Activated CD4-positive, CD25-positive, alpha-beta regulatory T cell (primary cell): ENCODE results near the gene FGGY.
"Not testable (repeated sequence)": the region's sequence is repeated elsewhere in the genome, so short reads cannot be mapped to it uniquely, and the experiment has no call there.

Source experiments
- DNase-seq, 4 experiments: peaks; one replicate each; lab custom pipeline; 2025; lab: John Stamatoyannopoulos, UW

Gene FGGY

DNA sequence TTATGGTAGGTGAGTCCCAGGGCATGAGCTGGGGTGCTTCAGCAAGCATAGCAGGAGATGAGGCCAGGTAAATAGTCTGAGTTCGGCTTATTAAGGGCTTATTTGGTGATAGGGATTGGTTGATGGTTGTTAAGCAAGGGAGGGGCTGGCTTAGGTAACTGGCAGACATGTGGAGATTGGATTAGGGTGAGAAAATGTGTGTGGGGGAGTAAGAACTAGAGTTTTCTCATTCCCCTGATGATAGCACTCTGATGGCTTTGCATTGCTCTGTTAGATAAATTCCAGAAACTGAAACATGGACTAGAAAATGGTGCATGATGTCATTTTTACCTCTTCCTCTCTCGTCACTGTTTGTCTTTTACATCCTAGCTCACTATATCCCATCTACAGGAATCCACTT is 53.6 kb downstream of the FGGY start:
- no peak for DNase-seq

GRCh38 chr1:59352065-59352464 is 55.2 kb downstream of the FGGY start:
- no peak for DNase-seq

DNA sequence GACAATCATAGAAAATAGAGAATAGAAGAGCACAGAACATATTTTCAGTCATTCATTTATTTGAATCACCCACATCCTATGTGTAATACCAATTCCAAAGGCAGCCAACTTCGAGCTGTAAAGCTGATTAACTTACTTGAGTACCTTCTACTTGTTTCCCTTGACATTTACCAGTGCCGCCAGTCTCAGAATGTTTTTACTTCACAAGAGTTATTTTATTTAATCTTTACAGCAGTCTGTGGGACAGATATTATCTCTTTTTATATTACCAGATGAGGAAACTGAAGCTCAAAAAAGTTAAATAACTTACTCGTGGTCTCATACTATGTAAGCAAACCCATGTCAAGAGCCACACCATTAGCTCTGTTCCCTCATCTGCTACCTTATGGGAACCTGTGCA is 56.6 kb downstream of the FGGY start:
- no peak for DNase-seq

- DNase-seq: not testable (repeated sequence)
Measured at GRCh38 chr1:59354239-59354638, 57.3 kb downstream of the FGGY start.

- DNase-seq: no peak
Measured at GRCh38 chr1:59354709-59355337, 57.9 kb downstream of the FGGY start.

- no peak for DNase-seq
Measured at GRCh38 chr1:59355361-59355760, 58.5 kb downstream of the FGGY start.

GRCh38 chr1:59356627-59357026 is 59.7 kb downstream of the FGGY start:
- DNase-seq: no peak

GRCh38 chr1:59357645-59358320 is 60.9 kb downstream of the FGGY start:
- DNase-seq: no peak

GRCh38 chr1:59359325-59359724 is 62.4 kb downstream of the FGGY start:
- no peak for DNase-seq

DNA sequence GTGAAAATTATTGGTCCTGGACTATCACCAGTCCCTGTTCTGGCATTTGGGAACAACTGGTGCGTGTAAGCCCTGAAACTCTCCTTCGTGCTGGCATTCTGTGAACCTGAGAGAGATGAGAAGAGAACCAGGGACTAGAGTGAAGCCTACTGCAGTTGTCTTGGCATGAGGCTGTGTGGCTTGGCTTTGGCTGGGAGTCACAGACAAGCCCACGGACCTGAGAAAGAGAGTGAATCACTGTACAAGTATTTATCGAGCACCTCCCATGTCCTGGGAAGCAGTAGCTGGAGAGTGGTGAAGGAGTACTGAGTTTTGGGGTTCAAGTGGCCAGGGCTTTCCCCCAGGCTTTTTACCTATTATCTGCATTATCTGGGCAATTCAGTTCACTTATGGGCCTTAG is 63.3 kb downstream of the FGGY start:
- no peak for DNase-seq

DNA sequence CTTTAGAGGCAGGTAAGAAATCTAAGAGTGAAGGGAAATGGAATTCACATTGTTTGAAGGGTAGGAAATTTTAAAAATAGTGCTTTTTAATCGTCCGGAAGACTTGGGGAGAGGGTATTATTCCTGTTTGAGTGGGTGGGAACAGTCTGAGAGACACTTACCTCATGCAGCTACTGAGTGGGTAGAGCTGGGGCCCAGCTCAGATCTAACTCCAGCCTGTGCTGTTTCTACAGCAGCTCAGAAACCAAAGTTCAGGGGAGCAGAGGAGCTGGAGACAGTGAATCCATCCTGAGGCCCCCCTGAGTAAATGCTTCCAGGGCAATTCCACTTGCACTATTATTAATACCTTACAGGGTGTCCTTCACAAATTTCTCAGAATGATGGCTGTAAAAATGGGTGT is 63.8 kb downstream of the FGGY start:
- DNase-seq: no peak

- DNase-seq: no peak
Measured at GRCh38 chr1:59361766-59362165, 64.9 kb downstream of the FGGY start.

GRCh38 chr1:59364037-59364436 is 67.1 kb downstream of the FGGY start:
- no peak for DNase-seq

DNA sequence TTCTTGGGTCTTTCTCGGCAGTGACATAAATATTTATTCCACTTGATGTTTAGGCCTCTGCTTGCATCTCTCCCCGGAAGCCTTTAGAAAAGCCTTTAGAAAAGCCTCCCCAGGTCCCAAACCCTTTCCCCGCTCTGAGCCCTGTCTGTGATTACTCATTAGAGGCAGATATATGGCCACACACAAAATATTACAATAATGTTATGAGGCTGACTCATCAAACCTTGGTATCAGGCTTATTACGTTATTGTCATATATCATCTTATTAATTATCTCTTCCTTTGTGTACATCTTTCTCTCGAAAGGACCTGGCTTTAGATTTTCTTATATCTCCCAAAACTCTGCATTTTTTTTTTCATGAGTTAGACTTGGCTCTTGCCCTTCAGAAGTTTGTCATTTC is 69.5 kb downstream of the FGGY start:
- DNase-seq: no peak

DNA sequence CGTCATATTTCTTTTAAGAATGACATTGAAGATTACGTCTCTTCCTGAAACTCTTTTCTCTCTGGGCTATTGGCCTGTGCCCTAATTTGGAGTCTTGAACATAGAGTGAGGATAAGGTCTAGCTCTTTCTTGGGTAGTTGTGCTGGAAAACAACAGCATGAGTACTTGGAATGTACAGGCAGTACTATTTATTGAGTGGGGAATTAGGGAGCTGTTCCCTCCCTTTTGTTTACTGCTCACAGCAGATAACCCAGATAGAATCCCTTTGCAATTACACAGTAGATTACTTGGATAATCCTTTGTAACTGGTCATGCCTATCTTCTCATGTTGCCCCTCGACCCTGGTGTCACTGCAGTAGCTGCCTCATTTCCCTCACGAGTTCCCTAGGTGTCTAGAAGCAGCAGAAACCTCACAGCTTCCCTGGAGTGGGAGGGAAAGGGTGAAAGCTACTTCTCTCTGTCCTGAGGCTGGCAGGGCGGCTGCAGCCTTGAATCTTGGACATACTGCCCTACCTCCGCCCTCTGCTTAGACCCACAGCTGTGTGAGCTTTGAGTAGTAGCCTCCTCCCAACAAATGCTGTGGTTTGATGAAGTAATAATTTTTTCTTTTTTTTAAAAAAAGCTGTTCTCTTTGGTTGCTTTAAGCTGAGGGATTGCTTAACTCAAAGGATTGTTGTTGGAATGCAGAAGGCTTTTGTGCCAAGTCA is 70.6 kb downstream of the FGGY start:
- DNase-seq: no peak

DNA sequence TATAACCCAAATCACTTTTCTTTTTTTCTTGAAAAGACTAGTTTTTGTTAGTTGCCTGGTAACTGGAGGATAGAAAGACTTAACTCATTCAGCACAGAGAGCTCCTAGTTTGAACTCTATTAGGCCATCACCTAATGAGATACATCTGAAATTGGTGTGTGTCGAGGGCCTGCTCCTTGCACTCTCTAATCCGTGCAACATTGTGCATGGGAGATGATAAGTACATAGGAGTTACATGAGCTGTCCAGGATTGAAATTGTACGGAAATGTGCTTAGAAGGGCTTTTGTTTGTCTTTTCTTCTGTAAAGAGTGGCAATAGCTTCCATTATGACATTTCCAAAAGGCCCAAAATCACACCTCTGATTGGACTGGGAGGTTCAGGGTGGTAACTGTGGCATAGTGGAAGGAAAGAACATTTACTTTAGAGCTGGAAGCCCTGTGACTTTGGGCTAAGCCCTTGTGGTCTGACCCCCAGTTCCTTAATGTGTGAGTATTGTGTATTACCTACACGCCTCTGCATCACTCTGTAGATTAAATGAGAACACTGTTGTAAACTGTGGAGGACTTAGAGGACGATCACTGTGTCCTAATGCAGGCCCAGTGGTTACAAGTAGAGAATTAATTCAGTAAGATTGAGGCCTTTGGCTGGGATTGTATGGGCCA is 71.2 kb downstream of the FGGY start:
- DNase-seq: no peak

- DNase-seq: no peak
Measured at GRCh38 chr1:59375321-59376220, 78.7 kb downstream of the FGGY start.

DNA sequence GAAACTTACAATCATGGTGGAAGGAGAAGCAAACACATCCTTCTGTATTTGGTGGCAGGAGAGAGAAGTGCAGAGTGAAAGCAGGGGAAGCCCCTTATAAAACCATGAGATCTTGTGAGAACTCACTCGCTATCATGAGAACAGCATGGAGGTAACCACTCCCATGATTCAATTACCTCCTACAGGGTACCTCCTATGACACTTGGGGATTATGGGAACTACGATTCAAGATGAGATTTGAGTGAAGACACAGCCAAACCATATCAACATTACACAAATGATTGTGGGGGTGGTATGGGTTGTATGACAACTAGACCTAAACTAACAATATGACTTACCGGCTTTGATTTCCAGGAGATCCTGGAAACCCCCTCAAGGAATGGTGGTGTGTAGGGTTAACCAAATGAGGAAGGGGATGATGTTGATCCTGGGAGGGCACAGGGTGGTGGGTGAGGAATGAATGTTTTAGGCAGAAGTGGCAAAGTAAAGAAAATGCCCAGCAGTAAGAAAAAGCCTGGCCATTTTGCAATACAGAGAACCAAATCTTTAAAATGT is 80.5 kb downstream of the FGGY start:
- DNase-seq: no peak

GRCh38 chr1:59378621-59379370 is 81.9 kb downstream of the FGGY start:
- DNase-seq: no peak

GRCh38 chr1:59379371-59379728 is 82.5 kb downstream of the FGGY start:
- DNase-seq: no peak

DNA sequence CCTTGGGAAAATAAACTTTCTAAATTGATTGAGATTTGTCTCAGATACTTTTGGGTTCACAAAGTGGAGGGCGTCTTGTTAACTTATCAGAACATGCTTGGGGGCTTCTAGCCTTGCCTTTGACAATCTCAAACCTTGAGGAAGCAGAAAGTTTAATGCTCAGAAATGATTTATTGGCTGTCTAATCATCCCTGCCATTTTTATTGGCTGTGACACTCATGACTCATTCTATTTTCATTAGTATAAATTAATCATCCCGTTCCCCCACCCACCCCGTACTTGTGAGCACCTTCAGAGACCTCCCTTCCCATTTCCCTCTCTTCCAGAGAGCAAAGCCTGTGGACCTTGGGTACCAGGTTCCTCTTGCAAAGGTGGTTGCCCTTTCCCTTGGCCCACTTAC is 87.1 kb downstream of the FGGY start:
- DNase-seq: no peak
